ENCODE results near the gene DEFB124.
"Not testable (repeated sequence)": the region's sequence is repeated elsewhere in the genome, so short reads cannot be mapped to it uniquely, and the experiment has no call there.

DNA sequence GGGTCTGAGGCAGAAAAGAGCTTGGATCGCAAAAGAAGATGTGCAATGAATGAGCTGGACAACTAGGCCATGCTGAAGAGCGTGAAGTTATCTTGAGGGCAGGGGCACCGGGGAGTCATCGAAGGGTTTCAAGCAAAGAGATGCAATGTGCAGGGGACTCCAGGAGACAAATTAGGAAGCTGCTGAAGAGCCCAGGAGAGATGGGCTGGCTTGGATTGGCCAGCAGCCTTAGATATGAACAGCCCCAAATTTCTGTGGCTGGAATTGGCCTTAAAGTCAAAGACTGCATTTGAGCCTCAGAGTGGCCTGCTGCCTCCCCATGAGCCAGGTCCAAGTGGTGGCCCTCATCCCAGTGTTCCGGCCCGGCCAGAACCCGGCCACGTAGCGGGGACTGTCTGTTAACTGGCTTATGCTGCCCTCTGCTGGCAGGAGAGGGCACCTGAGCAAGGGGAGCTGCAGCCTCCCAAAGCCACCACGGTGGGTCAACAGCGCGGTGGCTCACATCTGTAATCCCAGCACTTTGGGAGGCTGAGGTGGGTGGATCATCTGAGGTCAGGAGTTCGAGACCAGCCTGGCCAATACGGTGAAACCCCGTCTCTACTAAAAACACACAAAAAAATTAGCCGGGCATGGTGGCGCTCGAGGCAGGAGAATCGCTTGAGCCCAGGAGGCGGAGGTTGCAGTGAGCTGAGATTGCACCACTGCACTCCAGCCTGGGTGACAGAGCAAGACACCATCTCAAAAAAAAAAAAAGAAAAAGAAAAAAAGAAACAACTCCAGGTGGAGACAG, 28.2 kb upstream of the DEFB124 start:
- TF ChIP-seq, protein P1, sequence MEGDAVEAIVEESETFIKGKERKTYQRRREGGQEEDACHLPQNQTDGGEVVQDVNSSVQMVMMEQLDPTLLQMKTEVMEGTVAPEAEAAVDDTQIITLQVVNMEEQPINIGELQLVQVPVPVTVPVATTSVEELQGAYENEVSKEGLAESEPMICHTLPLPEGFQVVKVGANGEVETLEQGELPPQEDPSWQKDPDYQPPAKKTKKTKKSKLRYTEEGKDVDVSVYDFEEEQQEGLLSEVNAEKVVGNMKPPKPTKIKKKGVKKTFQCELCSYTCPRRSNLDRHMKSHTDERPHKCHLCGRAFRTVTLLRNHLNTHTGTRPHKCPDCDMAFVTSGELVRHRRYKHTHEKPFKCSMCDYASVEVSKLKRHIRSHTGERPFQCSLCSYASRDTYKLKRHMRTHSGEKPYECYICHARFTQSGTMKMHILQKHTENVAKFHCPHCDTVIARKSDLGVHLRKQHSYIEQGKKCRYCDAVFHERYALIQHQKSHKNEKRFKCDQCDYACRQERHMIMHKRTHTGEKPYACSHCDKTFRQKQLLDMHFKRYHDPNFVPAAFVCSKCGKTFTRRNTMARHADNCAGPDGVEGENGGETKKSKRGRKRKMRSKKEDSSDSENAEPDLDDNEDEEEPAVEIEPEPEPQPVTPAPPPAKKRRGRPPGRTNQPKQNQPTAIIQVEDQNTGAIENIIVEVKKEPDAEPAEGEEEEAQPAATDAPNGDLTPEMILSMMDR (IDR thresholded peaks at IDR 0.05; ENCODE audit: insufficient read depth, low read depth, low read length) = peak; percentile 66
- not testable (repeated sequence) for TF ChIP-seq EZH2 (IDR thresholded peaks at IDR 0.05; ENCODE audit: insufficient read depth, low read length)
